ENCODE results near the gene LRMDA. TPM values are rescaled to one million over a fixed set of nuclear protein-coding genes. Genes with fewer than 3 reads are reported as not detected.

The LRMDA gene
- total and polyA plus RNA-seq, 10 of the 15 experiments (the other 5 are each of a cell fraction or from before 2014, with no cell fraction given) = 0.07 to 0.54 (median 0.29) TPM; not detected in 4

DNA sequence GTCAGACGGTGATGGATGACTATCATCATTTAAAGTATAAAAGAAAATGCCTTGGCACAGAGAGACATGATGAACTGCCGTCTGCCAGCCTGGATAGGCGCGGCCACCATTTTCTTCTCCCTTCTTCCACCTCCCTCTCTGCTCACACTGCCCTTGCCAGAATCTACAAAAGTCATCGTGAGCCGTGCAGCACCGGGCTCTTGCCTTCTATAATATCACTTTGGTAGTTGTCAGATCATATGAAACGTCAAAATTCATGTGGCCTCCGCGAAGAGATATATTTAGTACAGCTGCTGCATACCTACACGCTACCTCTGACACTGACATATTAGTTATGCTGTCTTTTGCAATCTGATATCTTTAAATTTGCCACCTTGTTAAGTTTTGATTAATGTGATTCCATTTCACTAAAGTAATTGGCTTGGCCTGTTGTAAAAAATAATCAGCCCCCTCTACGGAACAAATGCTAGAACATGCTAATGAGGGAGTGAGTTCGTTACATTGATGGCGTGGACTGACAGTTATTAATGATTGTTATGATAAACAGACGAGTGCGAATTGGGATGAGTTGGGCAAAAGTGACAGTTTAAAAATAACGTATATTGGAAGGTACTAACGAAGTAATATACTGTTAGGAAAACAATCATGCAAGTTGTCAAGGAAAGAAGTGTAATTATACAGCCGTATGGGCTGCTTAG, 214.9 kb downstream of the LRMDA start:
- Histone ChIP-seq H3K9me3 (replicated peaks; ENCODE audit: control insufficient read depth, insufficient read depth, low read length) (no peaks in the 10 kb centered on the region; the same call in 2 of the 3 replicates), H3K27ac (ENCODE audit: control insufficient read depth, insufficient read depth) (no peak overlapping the region), H4K20me1 (ENCODE audit: control insufficient read depth, insufficient read depth) (no peaks in the 10 kb centered on the region), H3K36me3 (ENCODE audit: control insufficient read depth in 2 of 2, insufficient read depth in 2 of 2, low read length in 1 of 2) (no peaks in the 10 kb centered on the region), H3K79me2 (ENCODE audit: control insufficient read depth, insufficient read depth, low read length) (no peaks in the 10 kb centered on the region), H3K27me3 (replicated peaks in 1 of 2; ENCODE audit: control insufficient read depth in 2 of 2, insufficient read depth in 2 of 2, low read length in 1 of 2) (no peaks in the 10 kb centered on the region; a peak in 1 of 4 replicates), H2AFZ (ENCODE audit: control insufficient read depth, low read depth, low read length) (no peak overlapping the region), H3K9ac (ENCODE audit: control insufficient read depth, insufficient read depth, low read length) (no peak overlapping the region), H3K4me1 (ENCODE audit: control insufficient read depth, insufficient read depth, low read length) (no peaks in the 10 kb centered on the region), H3K4me3 (no peak overlapping the region), H3K4me2 (ENCODE audit: control insufficient read depth, insufficient read depth) (no peak overlapping the region)
- 24% methylated on average over 19 of the region's 19 CpGs for WGBS (ENCODE audit: insufficient coverage, insufficient replicate concordance, low lambda C conversion rate, missing lambda C conversion rate)
- DNase-seq (ENCODE audit: low read depth, low spot score) (no peak), FAIRE-seq (no peak), ATAC-seq (no peak)
- BruUV-seq (replicated peaks) = no TSS peak
- ChIA-PET POLR2A (no interaction called here), RAD21 (ENCODE audit: unreplicated experiment) (interaction anchor here (1.3 kb wide), 1 partner anchor 159 kb away, joined by 5 read pairs; no protein-coding TSS in a partner anchor), CTCF (interaction anchor here (0.6 kb wide), 2 partner anchors 26 to 134 kb away, joined by 3 to 4 read pairs; no protein-coding TSS in a partner anchor), SMC1A (ENCODE audit: uncharacterized antibody, unreplicated experiment) (interaction anchor here (1.9 kb wide), 1 partner anchor 26 kb away, joined by 4 read pairs; no protein-coding TSS in a partner anchor)
- intact Hi-C loops (cut with micrococcal nuclease; ENCODE audit: unreplicated experiment) = loop anchor here (10.0 kb wide), 1 partner anchor 242 kb away; the partner anchor contains the start of gene ZNF503
- TF ChIP-seq TAF1 (IDR thresholded peaks at IDR 0.05; ENCODE audit: borderline replicate concordance, low read depth, low read length) (no peak), CHD4 (IDR thresholded peaks at IDR 0.05) (no peak), BMI1 (IDR thresholded peaks at IDR 0.05; ENCODE audit: borderline replicate concordance) (no peak), STAT3 (IDR thresholded peaks at IDR 0.05; ENCODE audit: low read depth, low read length) (no peak), JUND (IDR thresholded peaks at IDR 0.05; ENCODE audit: low read depth, low read length) (no peak), SMARCA5 (IDR thresholded peaks at IDR 0.05) (no peak), HDAC6 (IDR thresholded peaks at IDR 0.05; ENCODE audit: unreplicated experiment) (no peak), FOS (IDR thresholded peaks at IDR 0.05; ENCODE audit: borderline replicate concordance, extremely low read depth, insufficient read length) (no peak), SRF (IDR thresholded peaks at IDR 0.05; ENCODE audit: low read depth in 2 of 2, low read length in 2 of 2) (no peak), RUNX3 (IDR thresholded peaks at IDR 0.05; ENCODE audit: low read length) (no peak), NFYA (IDR thresholded peaks at IDR 0.05; ENCODE audit: borderline replicate concordance, low read depth, low read length) (no peak), FOXM1 (IDR thresholded peaks at IDR 0.05; ENCODE audit: low read depth, low read length) (no peak), WRNIP1 (IDR thresholded peaks at IDR 0.05; ENCODE audit: borderline replicate concordance, low read depth, low read length) (no peak), STAT1 (conservative IDR thresholded peaks at IDR 0.05) (no peak), CEBPB (IDR thresholded peaks at IDR 0.05; ENCODE audit: borderline replicate concordance in 1 of 2, low read depth in 2 of 2, low read length in 2 of 2) (no peak)
- TF ChIP-seq, protein P1, sequence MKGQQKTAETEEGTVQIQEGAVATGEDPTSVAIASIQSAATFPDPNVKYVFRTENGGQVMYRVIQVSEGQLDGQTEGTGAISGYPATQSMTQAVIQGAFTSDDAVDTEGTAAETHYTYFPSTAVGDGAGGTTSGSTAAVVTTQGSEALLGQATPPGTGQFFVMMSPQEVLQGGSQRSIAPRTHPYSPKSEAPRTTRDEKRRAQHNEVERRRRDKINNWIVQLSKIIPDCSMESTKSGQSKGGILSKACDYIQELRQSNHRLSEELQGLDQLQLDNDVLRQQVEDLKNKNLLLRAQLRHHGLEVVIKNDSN (IDR thresholded peaks at IDR 0.05; ENCODE audit: borderline replicate concordance, extremely low read length, insufficient read depth, low read depth, low read length) = no peak
- TF ChIP-seq, protein P2, sequence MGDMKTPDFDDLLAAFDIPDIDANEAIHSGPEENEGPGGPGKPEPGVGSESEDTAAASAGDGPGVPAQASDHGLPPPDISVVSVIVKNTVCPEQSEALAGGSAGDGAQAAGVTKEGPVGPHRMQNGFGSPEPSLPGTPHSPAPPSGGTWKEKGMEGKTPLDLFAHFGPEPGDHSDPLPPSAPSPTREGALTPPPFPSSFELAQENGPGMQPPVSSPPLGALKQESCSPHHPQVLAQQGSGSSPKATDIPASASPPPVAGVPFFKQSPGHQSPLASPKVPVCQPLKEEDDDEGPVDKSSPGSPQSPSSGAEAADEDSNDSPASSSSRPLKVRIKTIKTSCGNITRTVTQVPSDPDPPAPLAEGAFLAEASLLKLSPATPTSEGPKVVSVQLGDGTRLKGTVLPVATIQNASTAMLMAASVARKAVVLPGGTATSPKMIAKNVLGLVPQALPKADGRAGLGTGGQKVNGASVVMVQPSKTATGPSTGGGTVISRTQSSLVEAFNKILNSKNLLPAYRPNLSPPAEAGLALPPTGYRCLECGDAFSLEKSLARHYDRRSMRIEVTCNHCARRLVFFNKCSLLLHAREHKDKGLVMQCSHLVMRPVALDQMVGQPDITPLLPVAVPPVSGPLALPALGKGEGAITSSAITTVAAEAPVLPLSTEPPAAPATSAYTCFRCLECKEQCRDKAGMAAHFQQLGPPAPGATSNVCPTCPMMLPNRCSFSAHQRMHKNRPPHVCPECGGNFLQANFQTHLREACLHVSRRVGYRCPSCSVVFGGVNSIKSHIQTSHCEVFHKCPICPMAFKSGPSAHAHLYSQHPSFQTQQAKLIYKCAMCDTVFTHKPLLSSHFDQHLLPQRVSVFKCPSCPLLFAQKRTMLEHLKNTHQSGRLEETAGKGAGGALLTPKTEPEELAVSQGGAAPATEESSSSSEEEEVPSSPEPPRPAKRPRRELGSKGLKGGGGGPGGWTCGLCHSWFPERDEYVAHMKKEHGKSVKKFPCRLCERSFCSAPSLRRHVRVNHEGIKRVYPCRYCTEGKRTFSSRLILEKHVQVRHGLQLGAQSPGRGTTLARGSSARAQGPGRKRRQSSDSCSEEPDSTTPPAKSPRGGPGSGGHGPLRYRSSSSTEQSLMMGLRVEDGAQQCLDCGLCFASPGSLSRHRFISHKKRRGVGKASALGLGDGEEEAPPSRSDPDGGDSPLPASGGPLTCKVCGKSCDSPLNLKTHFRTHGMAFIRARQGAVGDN (IDR thresholded peaks at IDR 0.05) = no peak
- in situ Hi-C loops (cut with MboI) = no loop called here

Measured in GM12878 (cell line).